Measurements from ENCODE around the gene GNB5.
A peak's percentile ranks its signal among the peaks of the same experiment; 100 is the strongest.

GNB5 gene

GRCh38 chr15:52111517-52112202 lies 79.5 kb downstream of the GNB5 start:
- H2AFZ ChIP-seq (ENCODE audit: low read length), result no peak overlapping the region
- no peak overlapping the region for H3K9ac ChIP-seq (ENCODE audit: low read depth, low read length, poor library complexity)
- H3K4me1 ChIP-seq (ENCODE audit: control insufficient read depth in 2 of 2, insufficient read depth in 1 of 2, low read depth in 1 of 2, low read length in 2 of 2), result no peaks in the 10 kb centered on the region
- no peak overlapping the region for H2BK120ac ChIP-seq (ENCODE audit: low read depth, low read length)
- no peak overlapping the region for H3K4ac ChIP-seq (ENCODE audit: low read length)
- H4K8ac ChIP-seq (ENCODE audit: low read depth, low read length), result no peak overlapping the region
- H3K14ac ChIP-seq (ENCODE audit: low read length), result no peak overlapping the region
- H2AK5ac ChIP-seq (ENCODE audit: low read depth, low read length), result peak overlapping the region; percentile 19
- H2BK12ac ChIP-seq (ENCODE audit: low read length), result no peak overlapping the region
- no peaks in the 10 kb centered on the region for H3K79me1 ChIP-seq (ENCODE audit: low read depth, low read length)
- H2BK15ac ChIP-seq (ENCODE audit: low read length), result no peak overlapping the region
- WGBS, 2 donors (ENCODE audit: extremely low coverage in 2 of 2, insufficient read length in 2 of 2, insufficient replicate concordance in 1 of 2), result no CpG with 5 or more reads among the region's 32 CpGs
- no peak overlapping the region for H4K91ac ChIP-seq (ENCODE audit: low read depth, low read length, poor library complexity)
- no peak overlapping the region for H3K4me3 ChIP-seq (ENCODE audit: low read length in 2 of 2)
- H3K36me3 ChIP-seq (replicated peaks in 1 of 2; ENCODE audit: control insufficient read depth in 2 of 2, insufficient read depth in 2 of 2, low read length in 2 of 2), result no peaks in the 10 kb centered on the region
- no peak overlapping the region for H3K4me2 ChIP-seq (ENCODE audit: insufficient read depth, low read length, poor library complexity, severe bottlenecking)
- H2BK5ac ChIP-seq (ENCODE audit: low read length), result no peak overlapping the region
- no peaks in the 10 kb centered on the region for H3K9me3 ChIP-seq (replicated peaks in 1 of 2; ENCODE audit: control insufficient read depth in 2 of 2, insufficient read depth in 1 of 2, low read depth in 1 of 2, low read length in 2 of 2)
- no peaks in the 10 kb centered on the region for H3K27me3 ChIP-seq (ENCODE audit: control insufficient read depth in 3 of 3, insufficient read depth in 3 of 3, low read depth in 1 of 3, low read length in 3 of 3)
- no peak overlapping the region for H3K18ac ChIP-seq (ENCODE audit: low read length)
- H3K23ac ChIP-seq (ENCODE audit: low read depth, low read length, poor library complexity), result no peak overlapping the region
- no peak for DNase-seq (ENCODE audit: low spot score)
- H3K27ac ChIP-seq (replicated peaks; ENCODE audit: low read length), result no peak overlapping the region

GRCh38 chr15:52109559-52110451 lies 81.4 kb downstream of the GNB5 start:
- Histone ChIP-seq H3K4ac (ENCODE audit: low read length) (no peak overlapping the region), H3K27ac (replicated peaks; ENCODE audit: low read length) (no peak overlapping the region), H3K79me1 (ENCODE audit: low read depth, low read length) (no peaks in the 10 kb centered on the region)

GRCh38 chr15:52107238-52107637 lies 84.0 kb downstream of the GNB5 start:
- Histone ChIP-seq H3K4me2 (ENCODE audit: insufficient read depth, low read length, poor library complexity, severe bottlenecking) (no peak overlapping the region), H4K8ac (ENCODE audit: low read depth, low read length) (no peak overlapping the region), H2BK120ac (ENCODE audit: low read depth, low read length) (no peak overlapping the region), H3K23ac (ENCODE audit: low read depth, low read length, poor library complexity) (no peak overlapping the region), H2BK5ac (ENCODE audit: low read length) (no peak overlapping the region), H3K18ac (ENCODE audit: low read length) (no peak overlapping the region), H2AFZ (ENCODE audit: low read length) (no peak overlapping the region), H3K14ac (ENCODE audit: low read length) (no peak overlapping the region), H3K27ac (replicated peaks; ENCODE audit: low read length) (no peak overlapping the region), H3K4ac (ENCODE audit: low read length) (no peak overlapping the region), H3K4me1 (ENCODE audit: control insufficient read depth in 2 of 2, insufficient read depth in 1 of 2, low read depth in 1 of 2, low read length in 2 of 2) (no peaks in the 10 kb centered on the region), H3K4me3 (ENCODE audit: low read length in 2 of 2) (no peak overlapping the region), H3K36me3 (replicated peaks in 1 of 2; ENCODE audit: control insufficient read depth in 2 of 2, insufficient read depth in 2 of 2, low read length in 2 of 2) (no peaks in the 10 kb centered on the region), H3K79me1 (ENCODE audit: low read depth, low read length) (no peaks in the 10 kb centered on the region), H3K9ac (ENCODE audit: low read depth, low read length, poor library complexity) (no peak overlapping the region), H2AK5ac (ENCODE audit: low read depth, low read length) (no peak overlapping the region), H3K9me3 (replicated peaks in 1 of 2; ENCODE audit: control insufficient read depth in 2 of 2, insufficient read depth in 1 of 2, low read depth in 1 of 2, low read length in 2 of 2) (no peaks in the 10 kb centered on the region), H2BK15ac (ENCODE audit: low read length) (no peak overlapping the region), H2BK12ac (ENCODE audit: low read length) (no peak overlapping the region), H4K91ac (ENCODE audit: low read depth, low read length, poor library complexity) (no peak overlapping the region), H3K27me3 (ENCODE audit: control insufficient read depth in 3 of 3, insufficient read depth in 3 of 3, low read depth in 1 of 3, low read length in 3 of 3) (no peaks in the 10 kb centered on the region)
- WGBS, 2 donors (ENCODE audit: extremely low coverage in 2 of 2, insufficient read length in 2 of 2, insufficient replicate concordance in 1 of 2), result no CpG with 5 or more reads among the region's 6 CpGs
- no peak for DNase-seq (ENCODE audit: low spot score)

More at GRCh38 chr15:52109559-52110451, 81.4 kb downstream of the GNB5 start:
- Histone ChIP-seq H4K91ac (ENCODE audit: low read depth, low read length, poor library complexity) (no peak overlapping the region), H3K14ac (ENCODE audit: low read length) (no peak overlapping the region), H4K8ac (ENCODE audit: low read depth, low read length) (no peak overlapping the region), H2BK15ac (ENCODE audit: low read length) (no peak overlapping the region), H3K4me1 (ENCODE audit: control insufficient read depth in 2 of 2, insufficient read depth in 1 of 2, low read depth in 1 of 2, low read length in 2 of 2) (no peaks in the 10 kb centered on the region), H3K18ac (ENCODE audit: low read length) (no peak overlapping the region), H3K9ac (ENCODE audit: low read depth, low read length, poor library complexity) (no peak overlapping the region), H3K27me3 (ENCODE audit: control insufficient read depth in 3 of 3, insufficient read depth in 3 of 3, low read depth in 1 of 3, low read length in 3 of 3) (no peaks in the 10 kb centered on the region), H2AK5ac (ENCODE audit: low read depth, low read length) (no peak overlapping the region), H3K36me3 (replicated peaks in 1 of 2; ENCODE audit: control insufficient read depth in 2 of 2, insufficient read depth in 2 of 2, low read length in 2 of 2) (no peaks in the 10 kb centered on the region), H2BK12ac (ENCODE audit: low read length) (no peak overlapping the region), H2BK120ac (ENCODE audit: low read depth, low read length) (no peak overlapping the region), H2BK5ac (ENCODE audit: low read length) (no peak overlapping the region), H2AFZ (ENCODE audit: low read length) (no peak overlapping the region), H3K4me2 (ENCODE audit: insufficient read depth, low read length, poor library complexity, severe bottlenecking) (no peak overlapping the region), H3K9me3 (replicated peaks in 1 of 2; ENCODE audit: control insufficient read depth in 2 of 2, insufficient read depth in 1 of 2, low read depth in 1 of 2, low read length in 2 of 2) (no peaks in the 10 kb centered on the region), H3K4me3 (ENCODE audit: low read length in 2 of 2) (no peak overlapping the region), H3K23ac (ENCODE audit: low read depth, low read length, poor library complexity) (no peak overlapping the region)
- no peak for DNase-seq (ENCODE audit: low spot score)
- WGBS, 2 donors (ENCODE audit: extremely low coverage in 2 of 2, insufficient read length in 2 of 2, insufficient replicate concordance in 1 of 2), result no CpG with 5 or more reads among the region's 5 CpGs

GRCh38 chr15:52106641-52107040 lies 84.6 kb downstream of the GNB5 start:
- Histone ChIP-seq H3K4me3 (ENCODE audit: low read length in 2 of 2) (no peak overlapping the region), H3K79me1 (ENCODE audit: low read depth, low read length) (no peaks in the 10 kb centered on the region), H3K18ac (ENCODE audit: low read length) (no peak overlapping the region), H2BK5ac (ENCODE audit: low read length) (no peak overlapping the region), H3K23ac (ENCODE audit: low read depth, low read length, poor library complexity) (no peak overlapping the region), H3K27ac (replicated peaks; ENCODE audit: low read length) (no peak overlapping the region), H3K9ac (ENCODE audit: low read depth, low read length, poor library complexity) (no peak overlapping the region), H2BK120ac (ENCODE audit: low read depth, low read length) (no peak overlapping the region), H3K4me1 (ENCODE audit: control insufficient read depth in 2 of 2, insufficient read depth in 1 of 2, low read depth in 1 of 2, low read length in 2 of 2) (no peaks in the 10 kb centered on the region), H2AK5ac (ENCODE audit: low read depth, low read length) (no peak overlapping the region), H3K4ac (ENCODE audit: low read length) (no peak overlapping the region), H4K91ac (ENCODE audit: low read depth, low read length, poor library complexity) (no peak overlapping the region), H3K9me3 (replicated peaks in 1 of 2; ENCODE audit: control insufficient read depth in 2 of 2, insufficient read depth in 1 of 2, low read depth in 1 of 2, low read length in 2 of 2) (no peaks in the 10 kb centered on the region), H2BK12ac (ENCODE audit: low read length) (no peak overlapping the region), H3K27me3 (ENCODE audit: control insufficient read depth in 3 of 3, insufficient read depth in 3 of 3, low read depth in 1 of 3, low read length in 3 of 3) (no peaks in the 10 kb centered on the region), H4K8ac (ENCODE audit: low read depth, low read length) (no peak overlapping the region), H3K36me3 (replicated peaks in 1 of 2; ENCODE audit: control insufficient read depth in 2 of 2, insufficient read depth in 2 of 2, low read length in 2 of 2) (no peaks in the 10 kb centered on the region), H2BK15ac (ENCODE audit: low read length) (no peak overlapping the region), H3K14ac (ENCODE audit: low read length) (no peak overlapping the region), H3K4me2 (ENCODE audit: insufficient read depth, low read length, poor library complexity, severe bottlenecking) (no peak overlapping the region), H2AFZ (ENCODE audit: low read length) (no peak overlapping the region)
- no CpG with 5 or more reads among the region's 6 CpGs for WGBS, 2 donors (ENCODE audit: extremely low coverage in 2 of 2, insufficient read length in 2 of 2, insufficient replicate concordance in 1 of 2)
- no peak for DNase-seq (ENCODE audit: low spot score)
